ENCODE data around the gene PPP1R15A. TPM values are rescaled to one million over a fixed set of nuclear protein-coding genes. Genes with fewer than 3 reads are reported as not detected.

PPP1R15A gene
- total and polyA plus RNA-seq, 2 of the 8 experiments (the other 6 are each of a cell fraction or from before 2014, with no cell fraction given), result 4.1 to 14.0 TPM

DNA sequence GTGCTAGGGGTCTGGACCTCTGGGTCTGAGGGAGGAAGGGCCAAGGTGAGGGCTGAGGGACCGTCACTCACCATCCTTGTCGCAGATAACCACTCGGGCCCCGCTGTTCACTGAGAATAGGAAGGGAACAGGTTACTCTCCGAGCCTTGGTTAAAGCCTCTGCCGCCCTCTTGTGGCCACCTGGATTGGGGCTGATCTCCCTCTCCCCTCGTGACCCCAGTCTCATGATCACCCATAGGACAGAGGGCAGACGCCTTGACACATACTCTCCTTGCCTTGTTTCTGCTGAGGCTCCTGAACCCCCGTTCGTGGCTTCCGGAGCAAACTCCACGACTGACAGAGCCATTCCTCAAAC is 36.5 kb upstream of the PPP1R15A start:
- Histone ChIP-seq H3K4me2 (ENCODE audit: insufficient read depth in 1 of 2, low read depth in 2 of 2, low read length in 2 of 2) (peak overlapping the region; percentile 50 to 76), H2BK12ac (ENCODE audit: low read depth, low read length) (0 out of 2 replicates have a peak overlapping the region, but pooled peaks have one; percentile 6), H3K4me3 (ENCODE audit: extremely low read depth in 1 of 4, insufficient read depth in 2 of 4, low read depth in 3 of 4, low read length in 4 of 4) (peak overlapping the region; percentile 42 to 70 (median 53)), H3K23me2 (ENCODE audit: low read depth, low read length) (peaks cover 11% of the 10 kb centered on the region; the same call in 1 of the 2 replicates), H4K8ac (ENCODE audit: extremely low read depth, insufficient read depth, low read length) (peak overlapping the region; percentile 97), H3K4me1 (replicated peaks in 1 of 4; ENCODE audit: control insufficient read depth in 3 of 4, insufficient read depth in 4 of 4, low read length in 3 of 4) (peaks cover 0 to 2% (median 0%) of the 10 kb centered on the region in 4 experiments; a peak in 2 of 7 replicates), H3K14ac (ENCODE audit: insufficient read length) (no peak overlapping the region), H3K36me3 (ENCODE audit: control insufficient read depth in 2 of 4, insufficient read depth in 4 of 4, low read length in 3 of 4) (peaks cover 0 to 16% (median 3%) of the 10 kb centered on the region in 4 experiments; a peak in 6 of 8 replicates), H2BK20ac (ENCODE audit: low read length) (no peak overlapping the region), H2AFZ (ENCODE audit: low read length) (no peak overlapping the region), H3K4ac (replicated peaks; ENCODE audit: insufficient read length, low read depth, low read length) (no peak overlapping the region), H3K23ac (ENCODE audit: insufficient read length) (no peak overlapping the region), H2BK120ac (replicated peaks; ENCODE audit: low read depth, low read length) (peak overlapping the region; percentile 92), H4K5ac (ENCODE audit: insufficient read length, low read depth, low read length) (peak overlapping the region; percentile 79), H3K27ac (ENCODE audit: low read depth, low read length) (no peak overlapping the region), H3K79me2 (ENCODE audit: control insufficient read depth in 1 of 2, insufficient read depth in 2 of 2, low read length in 2 of 2) (no peaks in the 10 kb centered on the region), H2AK5ac (ENCODE audit: low read depth, low read length) (no peak overlapping the region), H3K18ac (ENCODE audit: extremely low read depth, low read length) (peak overlapping the region; percentile 91), H3K9ac (replicated peaks in 1 of 4; ENCODE audit: extremely low read depth in 1 of 4, low read depth in 3 of 4, low read length in 3 of 4) (peak overlapping the region in 2 of 4 experiments; percentile 9 to 14; a peak in 2 of 7 replicates), H4K91ac (replicated peaks; ENCODE audit: insufficient read length, low read length) (peak overlapping the region; percentile 66), H3K27me3 (replicated peaks in 1 of 4; ENCODE audit: control insufficient read depth in 3 of 4, extremely low read depth in 1 of 4, insufficient read depth in 3 of 4, low read length in 3 of 4) (no peaks in the 10 kb centered on the region), H3K9me3 (ENCODE audit: insufficient read depth in 2 of 2, low read depth in 1 of 2, low read length in 1 of 2) (no peaks in the 10 kb centered on the region), H3K56ac (replicated peaks; ENCODE audit: insufficient read length, low read depth, low read length) (peak overlapping the region; percentile 87), H2BK5ac (ENCODE audit: low read depth, low read length) (0 out of 2 replicates have a peak overlapping the region, but pooled peaks have one; percentile 15), H2BK15ac (ENCODE audit: low read length) (peak overlapping the region; percentile 6; the same call in 1 of the 2 replicates), H4K20me1 (replicated peaks in 1 of 2; ENCODE audit: control insufficient read depth in 1 of 2, insufficient read depth in 2 of 2, low read length in 2 of 2) (no peaks in the 10 kb centered on the region), H3K79me1 (ENCODE audit: low read depth, low read length) (no peaks in the 10 kb centered on the region)
- ChIA-PET POLR2A (ENCODE audit: partially characterized antibody) (interaction anchor here (0.8 to 1.8 kb wide), 5 partner anchors 9 to 191 kb away, joined by 3 to 5 read pairs (median 4); no protein-coding TSS in a partner anchor), CTCF (ENCODE audit: partially characterized antibody) (interaction anchor here (0.6 to 3.3 kb wide), 23 partner anchors 9 to 1018 kb away, joined by 3 to 25 read pairs (median 4); partner anchors contain the start of genes BCAT2 and FUT2)
- 5% methylated on average over 12 of the region's 12 CpGs; no CpG with 5 or more reads in 1 of the 2 experiments for WGBS, 2 experiments (ENCODE audit: extremely low coverage in 1 of 2, insufficient coverage in 1 of 2, insufficient read length in 1 of 2, insufficient replicate concordance in 2 of 2, low coverage in 1 of 2, low lambda C conversion rate in 2 of 2, missing lambda C conversion rate in 1 of 2)
- peak; percentile 68 for FAIRE-seq
- peak; percentile 78 to 97 for DNase-seq (ENCODE audit: low read depth in 1 of 2, low spot score in 2 of 2)
- TF ChIP-seq HDAC6 (IDR thresholded peaks at IDR 0.05; ENCODE audit: low read depth, low read length) (no peak), FOSL1 (IDR thresholded peaks at IDR 0.05; ENCODE audit: insufficient read depth, low read depth, low read length) (no peak), GTF2F1 (IDR thresholded peaks at IDR 0.05; ENCODE audit: borderline replicate concordance, low read depth, low read length) (no peak; the same call in 1 of the 2 replicates), EGR1 (IDR thresholded peaks at IDR 0.05; ENCODE audit: borderline replicate concordance, low read depth, low read length) (0 out of 2 replicates have a peak, but pooled peaks have one; percentile 30), KDM4A (IDR thresholded peaks at IDR 0.05; ENCODE audit: low read depth, low read length, severe bottlenecking) (no peak), CHD1 (IDR thresholded peaks at IDR 0.05; ENCODE audit: low read depth, low read length) (no peak), CBX5 (IDR thresholded peaks at IDR 0.05; ENCODE audit: low read depth, low read length) (no peak), SIX5 (IDR thresholded peaks at IDR 0.05; ENCODE audit: low read depth, low read length) (no peak), KDM1A (IDR thresholded peaks at IDR 0.05; ENCODE audit: borderline replicate concordance, low read length) (no peak), RNF2 (IDR thresholded peaks at IDR 0.05; ENCODE audit: borderline replicate concordance, low read depth, low read length, missing control alignments, poor library complexity, severe bottlenecking) (no peak), TAF1 (IDR thresholded peaks at IDR 0.05; ENCODE audit: low read depth, low read length) (peak; percentile 35; the same call in 1 of the 2 replicates)
- TF ChIP-seq, protein P1, sequence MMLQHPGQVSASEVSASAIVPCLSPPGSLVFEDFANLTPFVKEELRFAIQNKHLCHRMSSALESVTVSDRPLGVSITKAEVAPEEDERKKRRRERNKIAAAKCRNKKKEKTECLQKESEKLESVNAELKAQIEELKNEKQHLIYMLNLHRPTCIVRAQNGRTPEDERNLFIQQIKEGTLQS (IDR thresholded peaks at IDR 0.05; ENCODE audit: insufficient read depth, low read depth, low read length), result peak; percentile 85

Data from H1 (cell line).